HUDEP-2 (cell line): ENCODE data around the gene GSN.

Experiments used
- DNase-seq, 76 experiments: peaks; one replicate each; lab custom pipeline; 2025; ENCODE audit not compliant: unreplicated experiment in 76 of 76; lab: John Stamatoyannopoulos, UW

Gene GSN

GRCh38 chr9:121301881-121302286, 33.9 kb downstream of the GSN start:
- no peak for DNase-seq

GRCh38 chr9:121302341-121302740, 34.4 kb downstream of the GSN start:
- DNase-seq, result no peak

- DNase-seq, result no peak
These were observed 34.8 kb downstream of the GSN start for GRCh38 chr9:121302786-121303185.

- no peak for DNase-seq
These were observed 35.8 kb downstream of the GSN start for GRCh38 chr9:121303456-121304451.

DNA sequence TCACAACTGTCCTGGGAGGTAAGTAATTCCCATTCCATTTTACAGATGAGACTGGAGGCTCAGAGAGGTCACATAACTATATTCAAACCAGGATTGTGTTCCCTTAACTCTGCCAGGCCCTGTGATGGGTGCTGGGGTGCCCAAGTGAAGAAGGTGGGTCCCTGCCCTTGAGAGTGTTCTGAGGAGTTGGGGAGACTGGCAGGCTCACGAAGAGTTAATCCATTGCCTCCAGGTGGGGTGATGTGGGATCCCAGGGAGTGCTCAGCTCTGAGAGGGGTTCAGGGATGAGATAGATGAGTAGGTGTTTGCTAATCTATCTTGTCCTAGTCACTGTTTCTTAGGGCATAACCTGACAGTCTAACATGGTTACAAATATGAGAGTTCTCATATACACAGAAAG, 36.7 kb downstream of the GSN start:
- DNase-seq, result no peak

GRCh38 chr9:121305269-121305994, 37.5 kb downstream of the GSN start:
- DNase-seq, result no peak

GRCh38 chr9:121307976-121308375, 40.0 kb downstream of the GSN start:
- no peak for DNase-seq

DNA sequence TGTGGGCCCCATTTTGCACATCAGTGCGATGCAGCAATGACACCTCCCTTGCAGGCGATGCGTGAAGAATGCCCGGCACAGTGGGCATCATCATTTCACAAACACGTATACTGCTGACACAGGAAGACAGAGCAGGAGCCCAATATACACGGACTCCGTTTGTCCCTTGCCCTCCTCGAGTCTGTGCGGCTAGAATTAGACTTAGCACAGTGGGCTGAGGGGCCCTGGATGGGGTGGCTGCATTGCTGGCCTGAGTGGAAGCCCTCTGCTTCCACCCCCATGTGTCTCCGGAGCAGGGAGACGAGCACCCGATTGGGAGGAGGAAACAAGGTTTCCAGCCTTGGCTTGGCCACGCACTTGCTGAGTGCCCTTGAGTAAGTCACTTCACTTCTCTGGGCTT, 40.8 kb downstream of the GSN start:
- no peak for DNase-seq

GRCh38 chr9:121309171-121309570, 41.2 kb downstream of the GSN start:
- DNase-seq, result no peak

GRCh38 chr9:121309833-121310425, 42.0 kb downstream of the GSN start:
- no peak for DNase-seq

GRCh38 chr9:121310571-121310970, 42.6 kb downstream of the GSN start:
- DNase-seq, result no peak

DNA sequence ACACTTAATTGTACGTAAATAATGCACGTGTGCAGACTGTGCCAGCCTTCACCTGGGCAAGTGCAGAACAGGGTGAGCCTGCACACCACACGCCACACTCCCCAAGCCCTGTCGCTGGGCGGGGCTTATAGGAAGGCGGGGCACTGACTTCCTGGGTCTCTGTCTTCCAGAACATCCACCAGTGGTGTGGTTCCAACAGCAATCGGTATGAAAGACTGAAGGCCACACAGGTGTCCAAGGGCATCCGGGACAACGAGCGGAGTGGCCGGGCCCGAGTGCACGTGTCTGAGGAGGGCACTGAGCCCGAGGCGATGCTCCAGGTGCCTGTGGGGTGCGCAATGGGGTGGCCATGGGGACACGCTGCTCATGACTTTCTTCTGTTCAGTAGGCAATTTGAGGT, 44.2 kb downstream of the GSN start:
- no peak for DNase-seq

DNA sequence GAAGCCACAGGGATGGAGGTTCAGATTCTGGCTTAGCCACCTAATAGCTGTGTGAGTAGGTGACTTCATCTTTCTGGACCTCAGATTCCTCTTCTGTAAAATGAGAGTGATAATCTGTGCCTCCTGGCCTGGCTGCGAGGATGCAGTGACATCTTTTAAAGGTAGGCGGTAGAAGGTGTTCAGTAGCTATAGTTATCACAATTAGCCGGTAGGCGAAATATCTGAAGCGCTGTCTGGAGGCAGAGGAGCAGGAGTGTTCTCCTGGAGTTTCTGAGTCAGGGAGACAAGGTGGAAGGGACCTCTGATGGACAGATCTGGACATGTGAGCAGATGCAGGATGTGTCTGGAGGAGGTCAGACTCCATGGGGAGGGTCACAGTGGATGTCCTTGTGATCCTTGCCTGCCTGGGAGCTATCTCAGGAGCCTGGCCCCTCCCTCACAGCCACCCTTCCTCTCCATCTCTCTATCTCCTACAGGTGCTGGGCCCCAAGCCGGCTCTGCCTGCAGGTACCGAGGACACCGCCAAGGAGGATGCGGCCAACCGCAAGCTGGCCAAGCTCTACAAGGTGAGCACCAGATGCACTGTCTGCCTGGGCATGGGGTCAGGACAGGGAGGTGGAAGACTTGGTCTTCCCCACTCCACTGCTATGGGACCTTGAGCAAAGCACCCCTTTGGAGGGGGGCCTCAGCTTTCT, 45.6 kb downstream of the GSN start:
- DNase-seq, result no peak

GRCh38 chr9:121316378-121316777, 48.4 kb downstream of the GSN start:
- DNase-seq, result no peak

GRCh38 chr9:121316852-121317373, 49.0 kb downstream of the GSN start:
- no peak for DNase-seq

DNA sequence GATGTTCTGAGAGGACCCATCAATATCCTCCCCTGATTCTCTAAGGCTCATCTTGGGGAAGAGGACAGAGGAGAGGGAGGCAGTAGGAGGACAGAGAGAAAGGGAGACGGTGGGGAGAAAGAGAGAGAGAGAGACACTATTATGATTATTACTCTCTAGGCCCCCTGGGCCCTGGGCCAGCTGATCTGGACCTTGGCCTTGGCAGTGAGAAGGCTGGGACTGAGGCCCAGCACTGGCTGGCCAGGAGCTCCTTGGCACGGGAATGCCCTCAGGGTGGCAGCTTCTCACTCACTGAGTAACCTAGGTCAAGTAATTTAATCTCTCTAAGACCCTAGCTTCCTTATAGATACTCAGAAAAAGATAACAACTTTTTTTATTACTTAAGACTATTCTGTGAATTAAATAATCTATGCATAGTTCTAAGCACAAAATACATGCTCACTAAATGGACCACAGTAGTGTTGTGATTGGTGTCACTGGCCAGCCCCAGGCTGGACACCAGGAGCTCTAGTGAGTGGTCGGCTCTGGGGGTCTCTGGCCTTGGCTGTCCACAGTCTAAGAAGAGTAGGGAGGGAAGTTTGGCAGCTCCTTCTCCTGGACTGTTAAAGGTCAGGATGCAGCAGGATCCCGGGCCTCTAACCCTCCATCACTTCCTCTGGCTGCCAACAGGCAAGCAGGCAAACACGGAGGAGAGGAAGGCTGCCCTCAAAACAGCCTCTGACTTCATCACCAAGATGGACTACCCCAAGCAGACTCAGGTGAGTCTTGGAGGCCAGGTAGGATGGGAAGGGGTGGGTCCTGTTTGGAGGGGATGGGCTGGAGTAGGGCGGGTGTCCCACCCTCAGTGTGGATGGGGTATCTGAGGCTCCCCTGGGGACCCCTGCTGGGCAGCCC, 50.0 kb downstream of the GSN start:
- no peak for DNase-seq

GRCh38 chr9:121318631-121319382, 50.8 kb downstream of the GSN start:
- no peak for DNase-seq

GRCh38 chr9:121319383-121319780, 51.4 kb downstream of the GSN start:
- DNase-seq, result no peak

DNA sequence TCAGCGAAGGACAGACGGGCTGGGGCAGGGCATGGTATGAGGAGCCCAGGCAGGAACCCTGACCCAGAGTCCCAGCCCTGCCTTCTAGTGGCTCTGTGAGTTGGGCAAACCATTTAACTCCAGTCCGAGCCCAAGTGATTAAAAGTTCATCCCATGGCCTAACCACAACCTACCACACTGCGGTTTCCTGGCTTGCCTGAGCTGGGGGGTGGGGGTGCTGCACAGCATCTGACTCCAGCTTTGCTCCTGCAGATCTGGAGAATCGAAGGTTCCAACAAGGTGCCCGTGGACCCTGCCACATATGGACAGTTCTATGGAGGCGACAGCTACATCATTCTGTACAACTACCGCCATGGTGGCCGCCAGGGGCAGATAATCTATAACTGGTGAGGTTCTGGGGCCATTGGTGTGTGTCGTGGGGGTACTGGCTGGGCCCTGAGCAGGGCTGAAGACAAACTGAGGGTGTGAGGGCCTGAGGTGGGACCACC, 53.1 kb downstream of the GSN start:
- DNase-seq, result no peak
